GM21390 (cell line): ENCODE measurements around the gene PACSIN1.

Experiments used
- ATAC-seq: cut with Tn5 transposase; IDR thresholded peaks from one replicate; pipeline ENCODE4 v1.9.1; 2021; ENCODE audit not compliant: unreplicated experiment

The PACSIN1 gene

GRCh38 chr6:34578445-34579262 is 112.8 kb downstream of the PACSIN1 start:
- no peak for ATAC-seq

- ATAC-seq: no peak
These were observed 115.1 kb downstream of the PACSIN1 start for GRCh38 chr6:34580707-34581560.

GRCh38 chr6:34581561-34581920 is 115.7 kb downstream of the PACSIN1 start:
- ATAC-seq: no peak

GRCh38 chr6:34583461-34583860 is 117.6 kb downstream of the PACSIN1 start:
- no peak for ATAC-seq

GRCh38 chr6:34583861-34584604 is 118.2 kb downstream of the PACSIN1 start:
- ATAC-seq: no peak

- ATAC-seq: no peak
These were observed 118.8 kb downstream of the PACSIN1 start for GRCh38 chr6:34584694-34585093.
